OCI-LY7 (cell line): Measurements from ENCODE around the gene STPG1. TPM values are rescaled to one million over a fixed set of nuclear protein-coding genes. Genes with fewer than 3 reads are reported as not detected.

Experiments
- BruUV-seq: library from RNA; stranded (reverse); fragments of 400-500 nt; replicated peaks from 2 replicates; lab custom pipeline; 2021; lab: Mats Ljungman, UMichigan
- CTCF ChIA-PET: fragments of 300-600 bp; sonication (Branson Sonifier 250); formaldehyde crosslinking; loops from one replicate; lab custom pipeline; 2022; ENCODE audit warnings: antibody characterized with exemption; ENCODE audit not compliant: unreplicated experiment; lab: Charles Lee
- POLR2A ChIA-PET: fragments of 300-600 bp; sonication (Branson Sonifier 250); formaldehyde crosslinking; loops from one replicate; lab custom pipeline; 2022; ENCODE audit warnings: antibody characterized with exemption; lab: Charles Lee
- DNase-seq: peaks from one replicate; pipeline ENCODE4 v3.0.0-alpha.2; 2015; ENCODE audit warnings: low spot score
- H2AFZ ChIP-seq: fragments of 200-600 bp; sonication (generic), shearing (Covaris generic); 2 replicates; pipeline ENCODE4 v1.6.1; 2014; ENCODE audit warnings: mild to moderate bottlenecking, antibody characterized with exemption, low read length, moderate library complexity
- H3K27ac ChIP-seq: fragments of 200-600 bp; sonication (generic); 2 replicates; pipeline ENCODE4 v1.5.1; 2014; ENCODE audit warnings: mixed run types, low read depth, mild to moderate bottlenecking, moderate library complexity, low read length, inconsistent platforms; ENCODE audit not compliant: poor library complexity, severe bottlenecking
- H3K36me3 ChIP-seq: fragments of 200-600 bp; sonication (generic); 2 replicates; pipeline ENCODE4 v1.6.1; 2014; ENCODE audit warnings: mild to moderate bottlenecking, antibody characterized with exemption, low read length, moderate library complexity, mixed read lengths; ENCODE audit not compliant: insufficient read depth
- H3K4me1 ChIP-seq: fragments of 200-600 bp; sonication (generic); 2 replicates; pipeline ENCODE4 v1.5.1; 2014; ENCODE audit warnings: mild to moderate bottlenecking, low read length; ENCODE audit not compliant: insufficient read depth, poor library complexity, severe bottlenecking
- H3K4me2 ChIP-seq: fragments of 200-600 bp; sonication (generic); 2 replicates; pipeline ENCODE4 v1.6.1; 2014; ENCODE audit warnings: mild to moderate bottlenecking, low read length
- H3K4me3 ChIP-seq: fragments of 200-600 bp; sonication (generic); 2 replicates; pipeline ENCODE4 v1.5.1; 2014; ENCODE audit warnings: mild to moderate bottlenecking, low read depth, low read length; ENCODE audit not compliant: poor library complexity, severe bottlenecking
- H3K79me2 ChIP-seq: fragments of 200-600 bp; sonication (generic); 2 replicates; pipeline ENCODE4 v1.6.1; 2016; ENCODE audit warnings: low read depth, mild to moderate bottlenecking, low read length, moderate library complexity, mixed read lengths; ENCODE audit not compliant: insufficient read depth
- H3K9me2 ChIP-seq: fragments of 200-600 bp; sonication (generic); 2 replicates; pipeline ENCODE4 v1.6.1; 2016; ENCODE audit warnings: mild to moderate bottlenecking, low read length, mixed read lengths; ENCODE audit not compliant: insufficient read depth
- H3K9me3 ChIP-seq: fragments of 200-600 bp; sonication (generic); 2 replicates; pipeline ENCODE4 v1.6.1; 2014; ENCODE audit warnings: mild to moderate bottlenecking, mixed run types, low read length, mixed read lengths
- H4K20me1 ChIP-seq: fragments of 200-600 bp; sonication (generic); 2 replicates; pipeline ENCODE4 v1.6.1; 2014; ENCODE audit warnings: mild to moderate bottlenecking, antibody characterized with exemption, low read length, moderate library complexity, mixed read lengths; ENCODE audit not compliant: insufficient read depth
- EZH2phosphoT487 ChIP-seq: fragments of 200-600 bp; sonication (generic); IDR thresholded peaks from 2 replicates; pipeline ENCODE4 v1.6.1; 2018; ENCODE audit warnings: low read depth, borderline replicate concordance, mild to moderate bottlenecking, mixed run types, antibody characterized with exemption, low read length, moderate library complexity, mixed read lengths
- intact Hi-C: fragments of 100-400 bp; cut with micrococcal nuclease; formaldehyde crosslinking; loops from one replicate; pipeline ENCODE4 v1.10.0; 2022; ENCODE audit not compliant: unreplicated experiment
- total RNA-seq, 2 experiments: library from RNA; depleted of rRNA in 1 of 2; stranded (reverse); fragments of >200 nt in 1 of 2; shearing (Covaris generic) in 1 of 2; gene quantifications; 2 replicates each; pipeline ENCODE4 v1.2.3, GENCODE V29; 2014 to 2022
- TF ChIP-seq, protein P1 (sequence below): fragments of 200-600 bp; sonication (generic); conservative IDR thresholded peaks from 2 replicates; pipeline ENCODE4 v1.5.1; 2014; ENCODE audit warnings: mild to moderate bottlenecking, antibody characterized with exemption, low read length, moderate library complexity, mixed read lengths

The STPG1 gene
- total RNA-seq, 2 experiments from 2014 or later = 5.1 to 9.6 TPM

GRCh38 chr1:24389231-24389678 lies 24.3 kb downstream of the STPG1 start:
- no peaks in the 10 kb centered on the region for H3K79me2 ChIP-seq
- ChIA-PET POLR2A (interaction anchor here (0.6 kb wide), 1 partner anchor 239 kb away, joined by 4 read pairs; no protein-coding TSS in a partner anchor), CTCF (no interaction called here)
- no peaks in the 10 kb centered on the region for H3K9me2 ChIP-seq
- H3K36me3 ChIP-seq = no peaks in the 10 kb centered on the region
- H3K27ac ChIP-seq = no peak overlapping the region
- H3K9me3 ChIP-seq = no peaks in the 10 kb centered on the region
- H3K4me1 ChIP-seq = peaks cover 53% of the 10 kb centered on the region
- no peak for TF ChIP-seq EZH2phosphoT487
- TF ChIP-seq, protein P1, sequence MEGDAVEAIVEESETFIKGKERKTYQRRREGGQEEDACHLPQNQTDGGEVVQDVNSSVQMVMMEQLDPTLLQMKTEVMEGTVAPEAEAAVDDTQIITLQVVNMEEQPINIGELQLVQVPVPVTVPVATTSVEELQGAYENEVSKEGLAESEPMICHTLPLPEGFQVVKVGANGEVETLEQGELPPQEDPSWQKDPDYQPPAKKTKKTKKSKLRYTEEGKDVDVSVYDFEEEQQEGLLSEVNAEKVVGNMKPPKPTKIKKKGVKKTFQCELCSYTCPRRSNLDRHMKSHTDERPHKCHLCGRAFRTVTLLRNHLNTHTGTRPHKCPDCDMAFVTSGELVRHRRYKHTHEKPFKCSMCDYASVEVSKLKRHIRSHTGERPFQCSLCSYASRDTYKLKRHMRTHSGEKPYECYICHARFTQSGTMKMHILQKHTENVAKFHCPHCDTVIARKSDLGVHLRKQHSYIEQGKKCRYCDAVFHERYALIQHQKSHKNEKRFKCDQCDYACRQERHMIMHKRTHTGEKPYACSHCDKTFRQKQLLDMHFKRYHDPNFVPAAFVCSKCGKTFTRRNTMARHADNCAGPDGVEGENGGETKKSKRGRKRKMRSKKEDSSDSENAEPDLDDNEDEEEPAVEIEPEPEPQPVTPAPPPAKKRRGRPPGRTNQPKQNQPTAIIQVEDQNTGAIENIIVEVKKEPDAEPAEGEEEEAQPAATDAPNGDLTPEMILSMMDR = no peak
- no TSS peak for BruUV-seq
- no peak overlapping the region for H3K4me2 ChIP-seq
- no peak overlapping the region for H2AFZ ChIP-seq
- no peaks in the 10 kb centered on the region for H4K20me1 ChIP-seq
- no peak for DNase-seq
- intact Hi-C loops = no loop called here
- no peak overlapping the region for H3K4me3 ChIP-seq

GRCh38 chr1:24388331-24388885 lies 25.2 kb downstream of the STPG1 start:
- H3K4me1 ChIP-seq = peaks cover 45% of the 10 kb centered on the region
- ChIA-PET POLR2A (interaction anchor here (0.6 to 0.7 kb wide), 2 partner anchors 189 to 238 kb away, joined by 3 to 4 read pairs; no protein-coding TSS in a partner anchor), CTCF (no interaction called here)
- BruUV-seq = no TSS peak
- TF ChIP-seq, protein P1 = no peak
- TF ChIP-seq EZH2phosphoT487 = no peak
- H3K79me2 ChIP-seq = no peaks in the 10 kb centered on the region
- H3K36me3 ChIP-seq = no peaks in the 10 kb centered on the region
- no peak for DNase-seq
- intact Hi-C loops = no loop called here
- H3K9me2 ChIP-seq = no peaks in the 10 kb centered on the region
- no peak overlapping the region for H3K4me2 ChIP-seq
- no peaks in the 10 kb centered on the region for H3K9me3 ChIP-seq
- no peaks in the 10 kb centered on the region for H4K20me1 ChIP-seq
- no peak overlapping the region for H3K4me3 ChIP-seq
- H2AFZ ChIP-seq = no peak overlapping the region
- H3K27ac ChIP-seq = no peak overlapping the region

DNA sequence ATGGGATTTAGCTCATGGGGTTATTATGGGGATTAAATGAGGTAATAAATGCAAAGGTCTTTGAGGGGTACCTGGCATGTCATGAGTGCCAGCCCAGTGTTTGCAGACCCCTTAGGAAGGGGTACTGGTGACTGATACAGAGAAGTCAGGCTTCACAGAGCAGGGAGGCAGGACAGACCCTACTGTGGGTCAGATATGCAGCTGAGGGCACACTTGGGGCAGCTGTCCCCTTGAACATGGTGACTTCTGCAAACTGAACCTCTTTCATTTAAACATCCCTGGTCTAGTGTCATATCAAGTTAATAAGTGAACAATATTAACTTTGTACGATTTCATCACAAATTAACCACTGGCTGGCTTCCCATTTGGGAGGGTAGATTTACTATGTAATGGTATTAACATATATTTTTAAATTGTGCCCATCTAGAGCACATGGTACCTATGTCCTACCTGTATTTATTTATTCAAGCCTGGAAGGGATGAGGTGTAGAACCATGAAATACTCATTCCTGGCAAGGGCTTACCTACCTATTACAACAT lies 25.9 kb downstream of the STPG1 start:
- ChIA-PET CTCF (no interaction called here), POLR2A (interaction anchor here (0.6 kb wide), 1 partner anchor 49 kb away, joined by 4 read pairs; no protein-coding TSS in a partner anchor)
- TF ChIP-seq, protein P1 = no peak
- TF ChIP-seq EZH2phosphoT487 = no peak
- Histone ChIP-seq H3K27ac (no peak overlapping the region), H4K20me1 (no peaks in the 10 kb centered on the region), H3K4me2 (no peak overlapping the region), H3K9me2 (no peaks in the 10 kb centered on the region), H2AFZ (no peak overlapping the region), H3K79me2 (no peaks in the 10 kb centered on the region), H3K4me1 (peaks cover 38% of the 10 kb centered on the region), H3K9me3 (no peaks in the 10 kb centered on the region), H3K36me3 (no peaks in the 10 kb centered on the region), H3K4me3 (no peak overlapping the region)
- intact Hi-C loops = no loop called here
- DNase-seq = no peak
- BruUV-seq = no TSS peak
